HepG2 (cell line): ENCODE data around the gene SHISA7. TPM values are rescaled to one million over a fixed set of nuclear protein-coding genes. Genes with fewer than 3 reads are reported as not detected.
A peak's percentile ranks its signal among the peaks of the same experiment; 100 is the strongest.

Experiments used
- ATAC-seq: fragments of 200-7000 bp; cut with Tn5 transposase; 3 replicates; pipeline ENCODE4 v1.9.1; 2020; ENCODE audit warnings: mild to moderate bottlenecking, moderate library complexity
- BruUV-seq: library from RNA; stranded (reverse); fragments of 400-500 nt; replicated peaks from 2 replicates; lab custom pipeline; 2021; lab: Mats Ljungman, UMichigan
- CTCF ChIA-PET: fragments of 300-600 bp; formaldehyde crosslinking; extraction: SDS; loops from one replicate; lab custom pipeline; 2021; ENCODE audit warnings: low total read pairs, inconsistent platforms, low intra/inter-chr PET ratio; lab: Yijun Ruan, JAX
- POLR2A ChIA-PET: fragments of 350-600 bp; sonication (Branson Sonifier 250); formaldehyde crosslinking; loops from one replicate; lab custom pipeline; 2020; ENCODE audit warnings: antibody characterized with exemption, inconsistent platforms; lab: Yijun Ruan, JAX
- DNase-seq: peaks from one replicate; pipeline ENCODE4 v3.0.0-alpha.2; 2015; ENCODE audit warnings: low spot score
- FAIRE-seq: peaks from 3 replicates; lab custom pipeline; 2011; peaks lifted over from hg19 to GRCh38; lab: Jason Lieb, UNC
- H2AFZ ChIP-seq: one replicate; pipeline ENCODE4 v1.6.1; 2011; ENCODE audit warnings: low read length, inconsistent platforms
- H3K27ac ChIP-seq: fragments of 300-600 bp; 3 replicates; pipeline ENCODE4 v1.8.0; 2011; ENCODE audit warnings: mixed run types, mild to moderate bottlenecking, mixed read lengths, low read length, inconsistent platforms; ENCODE audit not compliant: insufficient read depth; ENCODE audit errors: extremely low read length
- H3K27me3 ChIP-seq, 2 experiments: fragments of 200-600 bp in 1 of 2; 2 replicates in 1 of 2; 3 replicates in 1 of 2; pipeline versions ENCODE4 v1.6.0 to v1.8.0; 2011; ENCODE audit warnings: low read length in 2 of 2, mild to moderate bottlenecking in 2 of 2, moderate library complexity in 2 of 2, inconsistent platforms in 1 of 2; ENCODE audit not compliant: insufficient read depth in 2 of 2, control insufficient read depth in 1 of 2
- H3K36me3 ChIP-seq, 2 experiments: fragments of 200-600 bp in 1 of 2; replicated peaks in 1 of 2; 2 replicates in 1 of 2; 3 replicates in 1 of 2; pipeline versions ENCODE4 v1.5.1 to v1.8.0; 2011; ENCODE audit warnings: low read length in 2 of 2, inconsistent platforms in 1 of 2; ENCODE audit not compliant: insufficient read depth in 2 of 2, control insufficient read depth in 1 of 2
- H3K4me1 ChIP-seq: 2 replicates; pipeline ENCODE4 v1.5.1; 2012; ENCODE audit warnings: low read length, inconsistent platforms; ENCODE audit not compliant: insufficient read depth
- H3K4me2 ChIP-seq: 2 replicates; pipeline ENCODE4 v1.6.0; 2011; ENCODE audit warnings: low read depth, low read length, inconsistent platforms
- H3K4me3 ChIP-seq, 3 experiments: fragments of 200-600 bp in 1 of 3; sonication (generic), shearing (Covaris generic) in 1 of 3; replicated peaks in 1 of 3; 2 replicates each; pipeline ENCODE4 v1.5.1; 2011 to 2016; ENCODE audit warnings: low read length in 3 of 3, inconsistent platforms in 2 of 3, low read depth in 2 of 3, mild to moderate bottlenecking in 2 of 3, control low read depth in 1 of 3, mixed read lengths in 1 of 3; ENCODE audit not compliant: insufficient read depth in 1 of 3
- H3K79me2 ChIP-seq: one replicate; pipeline ENCODE4 v1.6.1; 2011; ENCODE audit warnings: low read length, inconsistent platforms; ENCODE audit not compliant: insufficient read depth
- H3K9ac ChIP-seq: 2 replicates; pipeline ENCODE4 v1.6.0; 2011; ENCODE audit warnings: mild to moderate bottlenecking, low read depth, low read length, inconsistent platforms; ENCODE audit not compliant: insufficient read depth
- H3K9me3 ChIP-seq: 2 replicates; pipeline ENCODE4 v1.5.1; 2012; ENCODE audit warnings: mild to moderate bottlenecking, low read length
- H4K20me1 ChIP-seq: 2 replicates; pipeline ENCODE4 v1.6.0; 2011; ENCODE audit warnings: inconsistent platforms, mild to moderate bottlenecking, low read length, moderate library complexity; ENCODE audit not compliant: insufficient read depth
- CENPBD1 ChIP-seq: sonication (generic); formaldehyde crosslinking; IDR thresholded peaks from 2 replicates; pipeline ENCODE4 v1.8.0; 2022; ENCODE audit warnings: missing genetic modification reagents, low read depth, mild to moderate bottlenecking, borderline replicate concordance
- REXO4 ChIP-seq: sonication (generic); formaldehyde crosslinking; IDR thresholded peaks from 2 replicates; pipeline ENCODE4 v1.8.0; 2022; ENCODE audit warnings: missing genetic modification reagents, mild to moderate bottlenecking, borderline replicate concordance
- ZNF121 ChIP-seq: sonication (generic); formaldehyde crosslinking; IDR thresholded peaks from 2 replicates; pipeline ENCODE4 v1.5.0; 2020; ENCODE audit warnings: mild to moderate bottlenecking, missing genetic modification reagents
- ZNF292 ChIP-seq: sonication (generic); formaldehyde crosslinking; IDR thresholded peaks from 2 replicates; pipeline ENCODE4 v1.8.1; 2022; ENCODE audit warnings: mild to moderate bottlenecking, low read depth, missing genetic modification reagents, borderline replicate concordance
- ZNF335 ChIP-seq: sonication (generic); formaldehyde crosslinking; IDR thresholded peaks from 2 replicates; pipeline ENCODE4 v1.4.0; 2020; ENCODE audit warnings: missing genetic modification reagents
- ZNF350 ChIP-seq: sonication (generic); formaldehyde crosslinking; IDR thresholded peaks from 2 replicates; pipeline ENCODE4 v1.4.0; 2020; ENCODE audit warnings: mild to moderate bottlenecking, low read depth, missing genetic modification reagents, borderline replicate concordance
- ZSCAN22 ChIP-seq: sonication (generic); formaldehyde crosslinking; IDR thresholded peaks from 2 replicates; pipeline ENCODE4 v1.4.0; 2020; ENCODE audit warnings: mild to moderate bottlenecking, missing genetic modification reagents
- WGBS: methylation state at CpG from one replicate; pipeline ENCODE4 v1.1.6; 2017; ENCODE audit warnings: low lambda C conversion rate; 5-methylcytosine and 5-hydroxymethylcytosine counted together
- in situ Hi-C: cut with HindIII; loops from 2 replicates; pipeline ENCODE4 v1.10.0; 2017; ENCODE audit warnings: low pct_unique_long_range_greater_than_20kb; ENCODE audit not compliant: extremely low pct_ligation_motif_present
- intact Hi-C: fragments of 100-400 bp; cut with micrococcal nuclease; formaldehyde crosslinking; loops from one replicate; pipeline ENCODE4 v1.10.0; 2022; ENCODE audit not compliant: unreplicated experiment
- polyA plus RNA-seq, 8 experiments: library from polyadenylated mRNA; depleted of rRNA in 3 of 8; stranded (reverse) in 7 of 8; unstranded in 1 of 8; fragments of >200 nt; fragmentation: Illumina TruSeq in 4 of 8; extraction: Trizol in 4 of 8; gene quantifications; 2 replicates each; pipeline versions ENCODE4 v1.2.1 to v1.2.3, GENCODE V29; 2011 to 2016; ENCODE audit warnings: low read depth in 4 of 8, missing spikeins in 1 of 8, mixed read lengths in 1 of 8; ENCODE audit not compliant: insufficient read depth in 1 of 8
- total RNA-seq, 5 experiments: library from RNA; depleted of rRNA; stranded (reverse); fragments of >200 nt; fragmentation: Illumina TruSeq; extraction: Trizol; gene quantifications; 2 replicates each; pipeline ENCODE4 v1.2.3, GENCODE V29; 2016; ENCODE audit warnings: low read depth in 1 of 5

SHISA7 gene
- total and polyA plus RNA-seq, 2 of the 13 experiments (the other 11 are each of a cell fraction or from before 2014, with no cell fraction given), result not detected

- intact Hi-C loops (no loop called here), in situ Hi-C loops (no loop called here)
- no peak for ATAC-seq
- no peaks in the 10 kb centered on the region for H3K9me3 ChIP-seq
- ChIA-PET POLR2A (interaction anchor here (0.7 to 2.9 kb wide), 3 partner anchors 13 to 135 kb away, joined by 3 to 10 read pairs (median 5); partner anchors contain the start of gene ISOC2), CTCF (no interaction called here)
- no peaks in the 10 kb centered on the region; a peak in 1 of 5 replicates for H3K27me3 ChIP-seq
- DNase-seq, result no peak
- whole genome bisulfite sequencing, result 88% methylated on average over 9 of the region's 19 CpGs
- no peaks in the 10 kb centered on the region for H3K36me3 ChIP-seq
- no peak for FAIRE-seq
- no peaks in the 10 kb centered on the region for H4K20me1 ChIP-seq
- no peak overlapping the region for H3K4me3 ChIP-seq
- no peak overlapping the region for H3K4me2 ChIP-seq
- H2AFZ ChIP-seq, result no peak overlapping the region
- H3K4me1 ChIP-seq, result peaks cover 53% of the 10 kb centered on the region
- TF ChIP-seq REXO4 (CRISPR knock-in tag) (no peak), ZNF121 (CRISPR knock-in tag) (peak; percentile 58)
- TF ChIP-seq, all 625 proteins: peak for 1
- Histone ChIP-seq H3K27ac (no peak overlapping the region), H3K9ac (no peak overlapping the region), H3K79me2 (peaks cover 11% of the 10 kb centered on the region)
- no TSS peak for BruUV-seq
Measured at GRCh38 chr19:55474269-55475265, 31.5 kb upstream of the SHISA7 start.

GRCh38 chr19:55473225-55474012 is 30.3 kb upstream of the SHISA7 start:
- FAIRE-seq (no peak), ATAC-seq (no peak), DNase-seq (no peak)
- ChIA-PET CTCF (no interaction called here), POLR2A (interaction anchor here (0.9 to 1.4 kb wide), 3 partner anchors 11 to 151 kb away, joined by 3 to 4 read pairs (median 3); partner anchors contain the start of genes ISOC2, NAT14 and ZNF784)
- Histone ChIP-seq H3K27ac (no peak overlapping the region), H3K9ac (no peak overlapping the region), H3K4me2 (no peak overlapping the region), H3K27me3 (no peaks in the 10 kb centered on the region; a peak in 1 of 5 replicates), H2AFZ (no peak overlapping the region), H3K4me1 (peaks cover 51% of the 10 kb centered on the region), H3K36me3 (no peaks in the 10 kb centered on the region), H4K20me1 (no peaks in the 10 kb centered on the region), H3K9me3 (no peaks in the 10 kb centered on the region), H3K79me2 (peaks cover 7% of the 10 kb centered on the region), H3K4me3 (no peak overlapping the region)
- intact Hi-C loops, result no loop called here
- TF ChIP-seq ZNF350 (no peak), ZSCAN22 (no peak), CENPBD1 (no peak), ZNF335 (CRISPR knock-in tag) (no peak), ZNF292 (no peak)
- in situ Hi-C loops, result no loop called here
- BruUV-seq, result no TSS peak
- 85% methylated on average over 15 of the region's 16 CpGs for WGBS
